TTC549 (cell line): Measurements from ENCODE around the gene QRICH2.
"Not testable (repeated sequence)": the region's sequence is repeated elsewhere in the genome, so short reads cannot be mapped to it uniquely, and the experiment has no call there.

Experiments
- FAIRE-seq: peaks from 2 replicates; lab custom pipeline; 2012; peaks lifted over from hg19 to GRCh38; lab: Jason Lieb, UNC

The QRICH2 gene, protein sequence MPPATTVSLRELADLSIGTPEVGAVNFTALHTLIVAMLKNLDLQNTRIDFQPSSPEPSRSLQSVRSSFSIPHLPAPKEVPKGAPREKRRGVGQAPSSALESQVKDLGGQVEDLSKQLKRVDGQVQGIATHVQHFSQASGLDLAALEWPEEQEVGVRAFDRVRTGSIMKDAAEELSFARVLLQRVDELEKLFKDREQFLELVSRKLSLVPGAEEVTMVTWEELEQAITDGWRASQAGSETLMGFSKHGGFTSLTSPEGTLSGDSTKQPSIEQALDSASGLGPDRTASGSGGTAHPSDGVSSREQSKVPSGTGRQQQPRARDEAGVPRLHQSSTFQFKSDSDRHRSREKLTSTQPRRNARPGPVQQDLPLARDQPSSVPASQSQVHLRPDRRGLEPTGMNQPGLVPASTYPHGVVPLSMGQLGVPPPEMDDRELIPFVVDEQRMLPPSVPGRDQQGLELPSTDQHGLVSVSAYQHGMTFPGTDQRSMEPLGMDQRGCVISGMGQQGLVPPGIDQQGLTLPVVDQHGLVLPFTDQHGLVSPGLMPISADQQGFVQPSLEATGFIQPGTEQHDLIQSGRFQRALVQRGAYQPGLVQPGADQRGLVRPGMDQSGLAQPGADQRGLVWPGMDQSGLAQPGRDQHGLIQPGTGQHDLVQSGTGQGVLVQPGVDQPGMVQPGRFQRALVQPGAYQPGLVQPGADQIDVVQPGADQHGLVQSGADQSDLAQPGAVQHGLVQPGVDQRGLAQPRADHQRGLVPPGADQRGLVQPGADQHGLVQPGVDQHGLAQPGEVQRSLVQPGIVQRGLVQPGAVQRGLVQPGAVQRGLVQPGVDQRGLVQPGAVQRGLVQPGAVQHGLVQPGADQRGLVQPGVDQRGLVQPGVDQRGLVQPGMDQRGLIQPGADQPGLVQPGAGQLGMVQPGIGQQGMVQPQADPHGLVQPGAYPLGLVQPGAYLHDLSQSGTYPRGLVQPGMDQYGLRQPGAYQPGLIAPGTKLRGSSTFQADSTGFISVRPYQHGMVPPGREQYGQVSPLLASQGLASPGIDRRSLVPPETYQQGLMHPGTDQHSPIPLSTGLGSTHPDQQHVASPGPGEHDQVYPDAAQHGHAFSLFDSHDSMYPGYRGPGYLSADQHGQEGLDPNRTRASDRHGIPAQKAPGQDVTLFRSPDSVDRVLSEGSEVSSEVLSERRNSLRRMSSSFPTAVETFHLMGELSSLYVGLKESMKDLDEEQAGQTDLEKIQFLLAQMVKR (N-terminal part only)

DNA sequence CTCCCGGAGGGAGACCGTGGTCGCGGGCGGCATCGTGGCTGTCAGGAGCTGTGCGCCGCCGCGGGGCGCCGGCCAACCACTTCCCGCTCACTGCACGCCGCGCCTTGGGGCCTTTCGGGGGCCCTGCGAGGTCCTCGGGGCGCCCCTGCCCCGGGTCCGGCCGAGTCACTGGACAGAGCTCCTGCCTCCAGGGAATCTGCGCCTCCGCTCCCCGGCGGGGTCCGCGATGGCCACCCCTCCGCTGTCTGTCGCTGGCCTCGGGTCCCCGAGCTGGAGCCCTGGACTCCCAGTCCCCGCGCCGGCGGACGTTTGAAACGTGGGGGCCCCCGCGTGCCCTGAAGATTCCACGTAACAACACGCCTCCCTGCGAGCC, at the start of gene QRICH2:
Gene QRICH2, minus strand, starts transcription at position 311 of the 373 bp plus-strand sequence. Its CDS starts 278 bp downstream, at position 33.
- no peak for FAIRE-seq

DNA sequence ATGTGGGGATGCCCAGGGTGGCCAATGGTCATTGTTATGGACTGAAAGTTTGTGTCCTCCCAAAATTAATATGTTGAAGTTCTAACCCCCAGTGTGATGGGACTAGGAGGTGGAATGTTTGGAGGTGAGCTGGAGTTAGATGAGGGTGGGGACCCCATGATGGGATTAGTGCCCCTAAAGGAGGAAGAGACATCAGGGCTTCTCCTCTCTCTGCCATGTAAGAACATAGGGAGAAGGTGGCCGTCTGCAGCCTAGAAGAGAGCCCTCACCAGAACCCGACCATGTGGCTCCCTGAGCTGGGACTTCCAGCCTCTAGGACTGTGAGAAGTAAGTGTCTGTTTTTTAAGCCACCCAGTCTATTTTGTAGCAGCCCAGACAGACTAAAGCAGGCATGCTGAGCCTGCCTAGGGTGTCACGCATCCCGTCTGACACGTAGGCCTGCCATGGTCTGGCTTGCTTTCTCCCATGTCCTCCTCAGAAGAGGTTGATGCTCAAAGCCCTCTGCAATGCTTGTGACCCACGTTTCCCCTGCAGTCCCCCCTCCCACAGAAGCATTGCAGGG, 49.6 kb upstream of the QRICH2 start:
- FAIRE-seq: no peak

DNA sequence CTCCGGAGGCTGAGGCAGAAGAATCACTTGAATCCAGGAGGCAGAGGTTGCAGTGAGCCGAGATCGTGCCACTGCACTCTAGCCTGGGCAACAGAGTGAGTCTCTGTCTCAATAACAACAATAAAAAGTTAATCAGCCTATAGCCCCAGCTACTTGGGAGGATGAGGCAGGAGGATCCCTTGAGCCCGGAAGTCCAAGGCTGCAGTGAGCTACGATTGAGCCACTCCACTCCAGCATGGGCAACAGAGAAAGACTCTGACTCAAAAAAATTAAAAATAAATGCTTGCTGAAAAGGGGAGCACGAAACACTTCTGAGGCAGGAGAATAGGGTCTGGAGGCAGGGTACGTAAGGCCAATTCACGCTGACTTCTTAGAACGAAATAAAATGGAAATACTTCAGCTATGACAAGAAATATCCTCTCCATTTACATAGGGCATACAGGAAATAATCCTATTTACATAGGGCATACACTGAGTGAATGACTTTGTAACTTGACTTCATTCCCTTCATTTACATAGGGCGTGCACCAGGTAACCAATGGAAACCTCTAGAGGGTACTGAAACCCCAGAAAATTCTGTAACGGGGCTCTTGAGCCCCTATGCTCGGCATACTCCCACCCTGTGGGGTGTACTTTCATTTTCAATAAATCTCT, 48.9 kb upstream of the QRICH2 start:
- FAIRE-seq: no peak

DNA sequence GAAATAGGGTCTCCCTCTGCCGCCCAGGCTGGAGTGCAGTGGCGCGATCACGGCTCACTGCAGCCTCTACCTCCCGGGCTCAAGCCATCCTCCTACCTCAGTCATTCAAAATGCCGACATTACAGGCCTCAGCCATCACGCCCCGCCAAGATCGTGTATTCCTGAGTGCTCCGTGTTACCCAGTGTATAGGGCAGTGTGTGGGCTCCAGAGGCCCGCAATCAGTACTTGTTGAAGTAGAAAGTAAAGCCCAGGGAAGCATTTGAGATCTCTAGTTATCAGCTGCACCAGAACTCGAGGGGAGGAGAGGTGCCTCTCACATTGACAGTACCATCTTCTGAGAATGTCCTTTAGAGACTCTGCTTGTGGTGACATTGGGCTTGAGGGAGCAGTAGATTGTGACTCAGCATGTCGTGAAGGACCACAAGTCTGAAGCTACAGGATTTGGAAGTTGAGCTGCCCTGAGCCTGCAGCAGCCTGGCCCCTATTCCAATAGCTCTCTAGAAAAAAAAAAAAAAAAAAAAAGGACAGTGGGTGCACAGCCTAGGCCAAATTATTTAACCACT, 46.8 kb upstream of the QRICH2 start:
- no peak for FAIRE-seq

DNA sequence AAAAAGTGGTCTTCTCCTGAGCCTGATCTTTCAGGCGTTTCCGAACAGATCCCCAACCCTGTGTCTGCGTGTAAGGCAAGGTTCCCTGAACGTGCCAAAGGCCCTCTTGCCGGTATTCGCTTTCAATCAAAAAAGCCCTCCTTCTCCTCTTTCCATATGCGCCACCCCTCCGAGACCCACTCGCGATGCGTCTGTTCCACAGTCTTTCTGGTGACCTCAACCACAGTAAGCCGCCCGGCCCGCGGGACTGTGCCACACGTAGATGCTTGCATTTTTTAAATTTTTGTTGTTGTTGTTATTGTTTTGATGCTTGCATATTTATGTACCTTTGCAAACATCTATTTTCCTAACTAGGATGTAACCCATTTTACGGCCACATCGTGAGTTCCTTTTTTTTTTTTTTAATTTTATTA, 46.2 kb upstream of the QRICH2 start:
- no peak for FAIRE-seq

DNA sequence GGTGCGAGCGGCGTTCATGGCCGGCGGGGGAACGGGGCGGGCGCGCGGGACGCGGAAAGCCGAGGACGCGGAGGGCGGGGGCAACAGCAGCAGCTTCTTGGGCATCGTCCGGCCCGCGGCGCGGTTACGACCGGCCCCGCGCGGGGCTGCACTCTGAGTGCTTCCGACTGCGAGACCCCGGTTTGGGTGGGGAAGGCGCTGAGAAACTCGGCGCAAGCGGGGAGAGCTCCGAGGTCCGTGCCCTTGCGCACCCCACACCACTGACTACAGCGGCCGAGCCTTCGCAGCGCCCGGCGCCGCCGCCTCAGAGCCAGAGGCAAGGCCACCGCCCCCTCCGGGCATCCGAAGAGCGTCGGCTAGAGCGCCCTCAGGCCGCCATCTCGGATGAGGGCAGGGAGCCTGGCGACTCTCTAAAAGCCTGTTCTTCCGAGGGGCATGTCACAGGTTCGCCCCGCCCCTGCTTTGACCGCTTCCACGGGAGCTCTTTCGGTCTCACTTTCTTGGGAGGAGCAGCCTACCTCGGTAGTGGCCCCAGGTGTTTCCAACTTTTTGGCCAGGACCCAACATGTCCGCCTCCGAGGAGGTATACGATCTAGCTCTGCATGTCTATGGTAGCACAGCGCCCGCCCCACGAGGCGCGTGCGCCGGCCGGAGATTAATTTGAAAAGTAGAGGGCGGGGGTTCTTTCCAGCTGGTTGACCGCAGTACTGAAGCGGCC, 45.7 kb upstream of the QRICH2 start, which contains the start of gene PRPSAP1:
Gene PRPSAP1, minus strand, starts transcription at position 318 of the 718 bp plus-strand sequence. Its CDS starts 213 bp downstream, at position 105.
- no peak for FAIRE-seq

DNA sequence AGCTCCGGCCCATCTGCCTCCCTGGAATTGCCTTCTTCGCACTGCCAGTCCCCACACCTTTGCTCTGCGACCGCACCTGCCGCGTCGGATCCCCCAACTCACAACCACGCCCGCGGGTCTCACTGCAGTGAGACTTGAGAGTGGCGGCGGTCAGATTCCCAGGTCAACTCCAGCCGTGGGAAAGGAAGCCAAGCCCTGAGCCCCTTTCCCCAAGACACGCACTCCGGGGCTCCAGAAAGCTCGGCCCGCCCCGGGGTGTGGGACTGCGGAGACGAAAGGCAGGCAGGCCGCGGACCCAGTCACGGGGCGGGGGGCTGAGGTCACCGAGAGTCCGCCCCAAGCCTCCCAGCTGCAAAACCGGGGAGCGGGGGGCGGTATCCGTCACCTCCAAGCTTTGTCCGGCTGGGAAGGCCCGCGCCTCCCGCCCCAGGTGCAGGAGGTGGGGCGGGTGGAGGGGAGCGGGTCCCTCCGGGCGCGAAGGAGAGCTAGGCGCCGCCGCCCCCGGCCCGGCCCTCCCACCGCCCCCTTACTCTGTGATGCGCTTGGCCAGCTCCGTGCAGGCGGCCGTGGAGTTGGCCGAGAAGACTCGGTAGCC, 45.0 kb upstream of the QRICH2 start:
- FAIRE-seq: no peak

DNA sequence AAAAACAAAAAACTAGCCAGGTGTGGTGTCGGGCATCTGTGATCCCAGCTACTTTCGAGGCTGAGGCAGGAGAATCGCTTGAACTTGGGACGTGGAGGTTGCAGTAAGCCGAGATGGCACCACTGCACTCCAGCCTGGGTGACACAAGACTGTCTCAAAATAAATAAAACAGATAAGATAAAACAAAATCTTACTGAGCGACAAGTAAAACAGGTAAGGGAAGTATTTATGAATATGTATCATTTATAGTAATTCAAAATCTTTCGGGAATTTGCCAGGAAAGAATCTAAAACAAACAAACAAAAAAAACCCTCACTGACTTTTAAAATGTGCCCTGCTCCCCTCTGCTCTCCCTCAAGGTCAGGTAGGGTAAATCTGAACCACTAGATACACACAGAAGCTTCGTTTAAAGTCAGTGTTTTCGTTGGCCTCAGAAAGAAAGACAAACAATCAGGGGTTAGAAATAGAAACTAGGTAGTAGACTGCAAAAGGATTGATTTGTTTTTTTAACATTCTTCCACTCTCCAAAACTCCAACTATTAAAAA, 43.5 kb upstream of the QRICH2 start:
- no peak for FAIRE-seq

DNA sequence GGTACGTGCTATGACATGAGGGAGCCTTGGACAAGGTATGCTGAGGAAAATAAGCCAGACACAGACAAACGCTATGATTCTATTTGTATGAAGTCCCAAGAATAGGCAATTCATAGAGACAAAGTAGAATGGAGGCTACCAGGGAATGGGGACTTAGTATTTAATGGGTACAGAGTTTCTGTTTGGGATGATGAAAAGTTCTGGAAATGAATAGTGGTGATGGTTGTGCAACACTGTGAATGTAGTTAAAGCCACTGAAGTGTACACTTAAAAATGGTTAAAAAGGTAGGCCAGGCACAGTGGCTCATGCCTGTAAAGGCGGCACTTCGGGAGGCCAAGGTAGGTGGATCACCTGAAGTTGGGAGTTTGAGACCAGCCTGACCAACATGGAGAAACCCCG, 42.4 kb upstream of the QRICH2 start:
- FAIRE-seq: no peak

DNA sequence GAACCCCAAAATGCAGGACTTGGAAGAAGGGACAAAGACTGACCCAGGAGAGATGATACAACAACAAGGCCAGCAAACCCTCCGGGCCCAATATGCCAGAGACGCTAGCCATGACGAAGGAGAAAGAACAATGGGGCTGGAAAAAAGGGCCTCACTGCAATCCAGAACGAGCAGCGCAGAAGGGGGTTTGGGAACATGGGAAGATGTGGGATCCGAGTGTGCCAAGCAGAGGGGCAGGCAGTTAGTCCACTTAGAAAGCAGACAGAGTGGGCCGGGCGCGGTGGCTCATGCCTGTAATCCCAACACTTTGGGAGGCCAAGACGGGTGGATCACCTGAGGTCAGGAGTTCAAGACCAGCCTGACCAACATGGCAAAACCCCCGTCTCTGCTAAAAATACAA, 38.9 kb upstream of the QRICH2 start:
- FAIRE-seq: not testable (repeated sequence)

DNA sequence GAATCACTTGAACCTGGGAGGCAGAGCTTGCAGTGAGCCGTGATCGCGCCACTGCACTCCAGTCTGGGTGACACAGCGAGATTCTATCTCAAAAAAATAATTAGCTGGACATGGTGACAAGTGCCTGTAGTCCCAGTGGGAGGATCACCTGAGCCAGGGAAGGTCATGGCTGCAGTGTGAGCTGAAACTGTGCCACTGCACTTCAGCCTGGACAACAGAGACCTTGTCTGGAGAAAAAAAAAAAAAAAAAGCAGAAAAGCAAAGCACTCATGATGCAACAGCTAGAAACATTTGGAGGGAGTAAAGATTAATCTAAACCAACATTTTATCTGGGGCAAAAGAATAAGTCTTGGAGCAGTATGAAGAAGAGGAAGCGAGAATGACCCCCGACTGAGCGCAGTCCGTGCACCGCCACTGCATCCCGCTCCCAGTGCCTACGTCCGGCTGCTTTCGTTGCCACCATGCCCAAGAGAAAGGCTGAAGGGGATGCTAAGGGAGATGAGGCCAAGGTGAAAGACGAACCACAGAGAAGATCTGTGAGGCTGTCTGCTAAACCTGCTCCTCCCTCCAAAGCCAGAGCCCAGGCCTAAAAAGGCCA, 37.4 kb upstream of the QRICH2 start:
- FAIRE-seq: no peak

DNA sequence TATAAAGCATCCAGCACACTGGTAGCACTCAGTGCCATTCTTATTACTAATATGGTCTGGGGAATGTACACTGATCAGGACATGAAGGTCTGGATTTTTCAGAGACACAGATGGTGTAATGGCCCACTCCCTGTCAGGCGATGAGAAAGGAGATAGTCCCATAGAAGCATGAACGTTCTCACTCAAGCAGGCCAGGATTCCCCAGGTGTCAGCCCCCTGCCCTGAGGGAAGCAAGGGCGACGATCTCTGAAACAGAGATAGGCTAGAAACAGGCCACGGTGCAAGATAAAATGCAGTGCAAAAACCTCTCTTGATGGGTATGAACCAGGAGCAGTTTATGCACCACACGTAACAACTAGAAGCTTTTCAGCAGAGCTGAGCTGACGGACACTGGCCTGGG, 35.0 kb upstream of the QRICH2 start:
- FAIRE-seq: no peak

DNA sequence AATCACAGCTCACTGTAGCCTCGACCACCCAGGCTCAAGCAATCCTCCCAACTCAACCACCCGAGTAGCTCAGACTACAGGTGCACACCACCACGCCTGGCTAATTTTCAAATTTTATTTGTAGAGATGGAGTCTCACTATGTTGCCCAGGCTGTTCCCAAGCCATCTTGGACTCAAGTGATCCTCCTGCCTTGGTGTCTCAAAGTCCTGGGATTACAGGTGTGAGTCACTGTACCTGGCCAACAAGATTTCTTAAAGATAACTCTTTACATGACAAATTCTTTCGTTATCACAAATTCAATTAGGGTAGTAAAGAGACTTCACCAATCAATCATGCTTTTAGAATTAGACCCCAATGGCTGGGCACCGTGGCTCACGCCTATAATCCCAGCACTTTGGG, 33.2 kb upstream of the QRICH2 start:
- no peak for FAIRE-seq

DNA sequence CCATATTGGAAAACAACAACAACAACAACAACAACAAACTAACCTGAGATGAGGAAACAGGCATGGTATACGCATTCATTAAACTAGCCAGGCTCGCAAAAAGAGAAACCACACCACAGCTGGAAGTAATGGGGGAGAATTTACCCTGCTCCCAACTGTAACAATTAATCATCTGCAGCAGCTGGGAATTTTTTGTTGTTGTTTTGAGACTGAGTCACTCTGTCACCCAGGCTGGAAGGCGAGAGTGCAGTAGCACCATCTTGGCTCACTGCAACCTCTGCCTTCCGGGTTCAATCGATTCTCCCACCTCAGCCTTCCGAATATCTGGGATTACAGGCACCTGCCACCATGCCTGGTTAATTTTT, 29.3 kb upstream of the QRICH2 start:
- no peak for FAIRE-seq

DNA sequence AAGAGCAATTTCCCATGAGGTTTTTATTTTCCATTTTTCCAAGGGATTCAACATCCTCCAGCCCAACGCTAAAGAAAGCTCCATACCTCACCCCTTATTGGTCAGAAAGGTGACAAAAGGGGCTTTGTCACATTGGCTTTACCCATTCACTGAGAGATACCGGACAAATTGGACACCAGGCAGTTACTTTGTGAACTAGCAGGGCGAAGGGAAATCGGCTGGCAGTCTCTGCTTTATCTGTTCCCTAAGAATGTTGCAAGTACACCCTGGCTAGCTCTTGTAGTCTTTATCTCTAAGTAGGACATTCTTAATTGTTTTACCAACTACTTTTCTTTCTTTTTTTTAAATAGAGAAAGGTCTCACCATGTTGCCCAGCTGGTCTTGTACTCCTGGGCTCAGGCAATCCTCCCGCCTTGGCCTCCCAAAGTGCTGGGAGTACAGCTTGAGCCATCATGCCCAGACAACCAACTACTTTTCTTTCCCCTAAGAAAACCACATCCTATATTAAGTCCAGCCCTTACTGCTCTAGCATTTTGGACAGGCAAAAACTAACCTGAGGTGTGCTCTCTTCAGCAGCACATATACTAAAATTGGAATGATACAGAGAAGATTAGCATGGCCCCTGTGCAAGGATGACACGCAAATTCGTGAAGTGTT, 28.8 kb upstream of the QRICH2 start:
- FAIRE-seq: no peak

DNA sequence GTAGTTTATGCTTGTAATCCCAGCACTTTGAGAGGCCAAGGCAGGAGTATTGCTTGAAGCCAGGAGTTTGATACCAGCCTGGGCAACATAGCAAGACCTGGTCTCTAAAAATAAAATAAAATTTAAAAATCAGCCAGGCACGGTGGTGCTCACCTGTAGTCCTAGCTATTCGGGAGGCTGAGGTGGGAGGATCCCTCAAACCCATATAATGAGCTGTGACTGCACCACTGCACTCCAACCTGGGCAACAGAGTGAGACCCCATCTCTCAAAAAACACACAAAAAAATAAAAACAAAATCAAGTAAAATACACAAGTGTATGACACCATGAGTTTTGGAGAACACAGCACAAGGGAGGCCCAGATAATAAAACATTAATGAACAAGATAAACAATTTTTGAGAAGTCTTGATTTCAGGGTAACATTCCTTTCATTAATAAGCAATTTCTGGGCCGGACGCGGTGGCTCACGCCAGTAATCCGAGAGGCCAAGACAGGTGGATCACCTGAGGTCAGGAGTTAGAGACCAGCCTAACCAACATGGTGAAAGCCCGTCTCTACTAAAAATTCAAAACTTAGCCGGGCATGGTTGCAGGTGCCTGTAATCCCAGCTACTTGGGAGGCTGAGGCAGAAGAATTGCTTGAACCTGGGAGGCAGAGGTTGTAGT, 27.8 kb upstream of the QRICH2 start:
- no peak for FAIRE-seq

DNA sequence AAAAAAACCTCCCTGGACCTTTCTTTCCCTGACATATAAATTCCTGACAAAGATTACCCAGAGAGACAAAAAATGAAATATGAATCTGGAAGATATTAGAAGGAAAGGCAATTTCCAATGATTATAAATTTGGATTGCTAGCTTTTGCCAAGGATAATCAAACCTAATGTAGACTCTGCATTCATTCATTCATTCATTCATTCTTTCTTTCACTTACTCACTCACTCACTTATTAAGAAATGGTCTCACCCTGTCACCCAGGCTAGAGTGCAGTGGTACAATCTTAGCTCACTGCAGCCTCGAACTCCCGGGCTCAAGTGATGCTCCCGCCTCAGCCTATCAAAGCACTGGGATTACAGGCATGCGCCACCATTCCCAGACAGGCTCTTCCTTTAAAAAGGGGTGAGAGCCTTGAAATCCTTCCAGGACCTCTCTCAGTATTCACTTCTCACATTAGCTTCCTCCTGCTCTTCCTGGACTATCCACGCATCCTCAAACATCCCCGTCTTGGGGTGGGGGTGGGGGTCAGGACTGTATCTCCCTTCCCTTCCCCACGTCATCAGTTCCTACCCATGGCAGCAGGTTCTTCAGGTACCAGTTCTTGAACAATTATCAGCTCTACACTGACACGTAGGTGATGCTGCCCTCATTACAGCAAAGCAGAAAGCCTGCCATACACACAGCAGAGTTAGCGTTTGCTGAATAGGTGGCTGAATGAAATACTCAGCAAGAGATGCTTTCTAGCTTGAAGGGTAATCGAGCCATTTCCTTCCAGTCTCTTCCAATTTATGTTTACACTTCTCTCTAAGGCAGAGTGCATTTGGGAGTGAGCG, 25.8 kb upstream of the QRICH2 start:
- FAIRE-seq: no peak

DNA sequence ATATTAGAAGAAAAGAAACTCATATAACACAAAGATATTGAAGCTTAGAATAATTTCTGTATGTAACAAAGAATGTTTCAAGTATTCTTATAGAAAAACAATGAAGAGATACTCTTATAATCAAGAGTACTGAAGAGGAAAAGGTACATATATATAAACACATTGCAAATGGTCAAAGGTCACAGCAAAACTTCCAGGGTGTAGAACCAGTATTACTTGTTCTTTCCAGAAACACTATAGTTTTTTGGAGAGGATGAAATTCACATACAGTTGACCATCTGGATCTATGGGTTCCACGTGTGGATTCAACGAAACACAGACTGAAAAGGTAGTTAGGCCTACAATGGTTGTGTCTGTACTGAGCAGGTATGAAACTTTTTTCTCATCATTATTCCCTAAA, 23.0 kb upstream of the QRICH2 start:
- no peak for FAIRE-seq
